ENCODE measurements around the gene BET1L. TPM values are rescaled to one million over a fixed set of nuclear protein-coding genes. Genes with fewer than 3 reads are reported as not detected.

BET1L gene
- total RNA-seq, 1 donor from 2014 or later: 35.0 TPM

- intact Hi-C loops (cut with micrococcal nuclease): no loop called here
Measured at GRCh38 chr11:211295-211694, 4.1 kb upstream of the BET1L start.

GRCh38 chr11:210803-211180, 3.6 kb upstream of the BET1L start:
- intact Hi-C loops (cut with micrococcal nuclease): no loop called here

- intact Hi-C loops (cut with micrococcal nuclease): no loop called here
Measured at GRCh38 chr11:210122-210802, 3.1 kb upstream of the BET1L start.

- intact Hi-C loops (cut with micrococcal nuclease): loop anchor here (5.0 kb wide), 1 partner anchor 598 kb away; the partner anchor contains the start of genes PIDD1 and RPLP2
Measured at GRCh38 chr11:209275-210121, 2.3 kb upstream of the BET1L start.

- intact Hi-C loops (cut with micrococcal nuclease): loop anchor here (1.0 to 5.0 kb wide), 3 partner anchors 60 to 598 kb away; partner anchors contain the start of genes PIDD1 and RPLP2
Measured at GRCh38 chr11:208917-209260, 1.7 kb upstream of the BET1L start.

- intact Hi-C loops (cut with micrococcal nuclease): loop anchor here (1.0 to 5.0 kb wide), 3 partner anchors 61 to 599 kb away; partner anchors contain the start of genes PIDD1 and RPLP2
Measured at GRCh38 chr11:208181-208916, 1.1 kb upstream of the BET1L start.

- intact Hi-C loops (cut with micrococcal nuclease): loop anchor here (1.0 to 5.0 kb wide), 7 partner anchors 28 to 599 kb away; partner anchors contain the start of genes PIDD1, PSMD13, RPLP2 and SIGIRR
Measured at GRCh38 chr11:207863-208180, 623 bp upstream of the BET1L start.

GRCh38 chr11:206526-207207, 532 bp downstream of the BET1L start:
- intact Hi-C loops (cut with micrococcal nuclease): loop anchor here (1.0 to 5.0 kb wide), 5 partner anchors 30 to 601 kb away; partner anchors contain the start of genes PIDD1, PSMD13, RPLP2 and SIGIRR

- intact Hi-C loops (cut with micrococcal nuclease): loop anchor here (2.0 to 5.0 kb wide), 3 partner anchors 107 to 601 kb away; partner anchors contain the start of genes PIDD1, RPLP2 and SIGIRR
Measured at GRCh38 chr11:206002-206384, 1.2 kb downstream of the BET1L start.

GRCh38 chr11:205221-206001, 1.8 kb downstream of the BET1L start:
- intact Hi-C loops (cut with micrococcal nuclease): loop anchor here (2.0 to 5.0 kb wide), 3 partner anchors 107 to 602 kb away; partner anchors contain the start of genes PIDD1, RPLP2 and SIGIRR

GRCh38 chr11:204587-205109, 2.6 kb downstream of the BET1L start:
- intact Hi-C loops (cut with micrococcal nuclease): loop anchor here (5.0 kb wide), 1 partner anchor 603 kb away; the partner anchor contains the start of genes PIDD1 and RPLP2

- intact Hi-C loops (cut with micrococcal nuclease): no loop called here
Measured at GRCh38 chr11:203945-204586, 3.1 kb downstream of the BET1L start.

GRCh38 chr11:203056-203944, 3.9 kb downstream of the BET1L start:
- intact Hi-C loops (cut with micrococcal nuclease): no loop called here

- intact Hi-C loops (cut with micrococcal nuclease): no loop called here
Measured at GRCh38 chr11:202490-202889, 4.7 kb downstream of the BET1L start.

GRCh38 chr11:201966-202365, 5.2 kb downstream of the BET1L start:
- intact Hi-C loops (cut with micrococcal nuclease): no loop called here

- intact Hi-C loops (cut with micrococcal nuclease): no loop called here
Measured at GRCh38 chr11:200224-201003, 6.8 kb downstream of the BET1L start.

- intact Hi-C loops (cut with micrococcal nuclease): no loop called here
Measured at GRCh38 chr11:199782-200181, 7.4 kb downstream of the BET1L start.
